Skeletal muscle cell (primary cell): ENCODE results near the gene NALF2.

ENCODE experiments used
- DNase-seq: peaks from one replicate; pipeline ENCODE4 v3.0.0-alpha.2; 2010; ENCODE audit warnings: low read depth
- H3K4me3 ChIP-seq: 2 replicates; pipeline ENCODE4 v1.5.1; 2011; ENCODE audit warnings: low read depth, mild to moderate bottlenecking, control low read depth, low read length, moderate library complexity

The NALF2 gene

GRCh38 chrX:69503782-69504625, at the start of gene NALF2:
Gene NALF2 (plus strand): TSS chrX:69504326. CDS start chrX:69505283, 957 bp downstream.
- peak within 1 kb of the TSS; percentile 37 for H3K4me3 ChIP-seq
- DNase-seq, result peak; percentile 2

GRCh38 chrX:69457756-69458155, 46.4 kb upstream of the NALF2 start:
- no peak overlapping the region for H3K4me3 ChIP-seq
- no peak for DNase-seq

GRCh38 chrX:69466546-69466945, 37.6 kb upstream of the NALF2 start:
- DNase-seq, result no peak
- no peak overlapping the region for H3K4me3 ChIP-seq

- H3K4me3 ChIP-seq, result no peak overlapping the region
- DNase-seq, result no peak
Observed at GRCh38 chrX:69469975-69470374, 34.2 kb upstream of the NALF2 start.

- DNase-seq, result no peak
- no peak overlapping the region for H3K4me3 ChIP-seq
Observed at GRCh38 chrX:69489625-69490024, 14.5 kb upstream of the NALF2 start.

- no peak for DNase-seq
- H3K4me3 ChIP-seq, result no peak overlapping the region
Observed at GRCh38 chrX:69493193-69493592, 10.9 kb upstream of the NALF2 start.

GRCh38 chrX:69493766-69494165, 10.4 kb upstream of the NALF2 start:
- no peak overlapping the region for H3K4me3 ChIP-seq
- DNase-seq, result no peak

GRCh38 chrX:69496183-69496582, 7.9 kb upstream of the NALF2 start:
- no peak for DNase-seq

GRCh38 chrX:69501429-69501828, 2.7 kb upstream of the NALF2 start:
- no peak overlapping the region for H3K4me3 ChIP-seq
- no peak for DNase-seq

More at GRCh38 chrX:69496183-69496582, 7.9 kb upstream of the NALF2 start:
- H3K4me3 ChIP-seq, result no peak overlapping the region

- DNase-seq, result no peak
Observed at GRCh38 chrX:69503228-69503781, 821 bp upstream of the NALF2 start.

GRCh38 chrX:69504626-69505612, 793 bp downstream of the NALF2 start:
- no peak for DNase-seq
- peak overlapping the region; percentile 37 for H3K4me3 ChIP-seq

More at GRCh38 chrX:69503228-69503781, 821 bp upstream of the NALF2 start:
- H3K4me3 ChIP-seq, result no peak overlapping the region

GRCh38 chrX:69505772-69506616, 1.9 kb downstream of the NALF2 start:
- H3K4me3 ChIP-seq, result no peak overlapping the region
- DNase-seq, result no peak

GRCh38 chrX:69506617-69507499, 2.7 kb downstream of the NALF2 start:
- no peak for DNase-seq
- H3K4me3 ChIP-seq, result no peak overlapping the region

- no peak for DNase-seq
Observed at GRCh38 chrX:69507500-69507789, 3.3 kb downstream of the NALF2 start.

GRCh38 chrX:69508610-69509009, 4.5 kb downstream of the NALF2 start:
- DNase-seq, result no peak
- no peak overlapping the region for H3K4me3 ChIP-seq

More at GRCh38 chrX:69507500-69507789, 3.3 kb downstream of the NALF2 start:
- no peak overlapping the region for H3K4me3 ChIP-seq

GRCh38 chrX:69510137-69510715, 6.1 kb downstream of the NALF2 start:
- DNase-seq, result no peak

GRCh38 chrX:69510914-69511513, 6.9 kb downstream of the NALF2 start:
- H3K4me3 ChIP-seq, result no peak overlapping the region
- no peak for DNase-seq

More at GRCh38 chrX:69510137-69510715, 6.1 kb downstream of the NALF2 start:
- no peak overlapping the region for H3K4me3 ChIP-seq
